Parathyroid adenoma (tissue), 2 donors: Measurements from ENCODE around the gene TBC1D20.

ENCODE experiments used
- H2AFZ ChIP-seq: fragments of 300-600 bp; sonication (generic); one replicate; pipeline ENCODE4 v1.7.0; 2017; ENCODE audit warnings: antibody characterized with exemption, mild to moderate bottlenecking
- H3K27ac ChIP-seq: fragments of 300-600 bp; sonication (generic); one replicate; pipeline ENCODE4 v1.7.0; 2017
- H3K27me3 ChIP-seq: fragments of 300-600 bp; sonication (generic); one replicate; pipeline ENCODE4 v1.7.0; 2017; ENCODE audit warnings: low read length; ENCODE audit not compliant: control insufficient read depth, insufficient read depth
- H3K36me3 ChIP-seq: fragments of 300-600 bp; sonication (generic); one replicate; pipeline ENCODE4 v1.7.0; 2017; ENCODE audit warnings: low read length; ENCODE audit not compliant: control insufficient read depth, insufficient read depth
- H3K4me1 ChIP-seq: fragments of 300-600 bp; sonication (generic); one replicate; pipeline ENCODE4 v1.7.0; 2017; ENCODE audit warnings: control low read depth
- H3K4me2 ChIP-seq: fragments of 300-600 bp; sonication (generic); one replicate; pipeline ENCODE4 v1.7.0; 2017; ENCODE audit warnings: low read length
- H3K4me3 ChIP-seq: fragments of 300-600 bp; sonication (generic); one replicate; pipeline ENCODE4 v1.7.0; 2017; ENCODE audit warnings: low read depth, low read length
- H3K79me2 ChIP-seq: fragments of 300-600 bp; sonication (generic); one replicate; pipeline ENCODE4 v1.7.0; 2017; ENCODE audit warnings: control low read depth
- H3K9ac ChIP-seq: fragments of 300-600 bp; sonication (generic); one replicate; pipeline ENCODE4 v1.7.0; 2017; ENCODE audit warnings: mild to moderate bottlenecking
- H3K9me3 ChIP-seq: fragments of 300-600 bp; sonication (generic); one replicate; pipeline ENCODE4 v1.7.0; 2017; ENCODE audit warnings: low read length; ENCODE audit not compliant: control insufficient read depth
- CTCF ChIP-seq: fragments of 300-600 bp; sonication (generic); IDR thresholded peaks from one replicate; pipeline ENCODE4 v1.7.0; 2017; ENCODE audit warnings: antibody characterized with exemption, mild to moderate bottlenecking
- donor health status: primary hyperparathyroidism.

TBC1D20 gene

GRCh38 chr20:474581-474980 lies 12.2 kb upstream of the TBC1D20 start:
- no peak overlapping the region for H3K9ac ChIP-seq
- no peaks in the 10 kb centered on the region for H3K27me3 ChIP-seq
- TF ChIP-seq CTCF, result no peak
- H3K36me3 ChIP-seq, result no peaks in the 10 kb centered on the region
- no peaks in the 10 kb centered on the region for H3K79me2 ChIP-seq
- no peak overlapping the region for H2AFZ ChIP-seq
- H3K27ac ChIP-seq, result no peak overlapping the region
- H3K4me2 ChIP-seq, result no peak overlapping the region
- H3K9me3 ChIP-seq, result no peaks in the 10 kb centered on the region
- no peak overlapping the region for H3K4me3 ChIP-seq
- H3K4me1 ChIP-seq, result no peaks in the 10 kb centered on the region

GRCh38 chr20:472889-473292 lies 10.6 kb upstream of the TBC1D20 start:
- Histone ChIP-seq H3K27ac (no peak overlapping the region), H3K27me3 (no peaks in the 10 kb centered on the region), H3K4me3 (no peak overlapping the region), H3K36me3 (no peaks in the 10 kb centered on the region), H3K4me2 (no peak overlapping the region), H2AFZ (no peak overlapping the region), H3K4me1 (no peaks in the 10 kb centered on the region), H3K9ac (no peak overlapping the region), H3K9me3 (no peaks in the 10 kb centered on the region), H3K79me2 (no peaks in the 10 kb centered on the region)
- TF ChIP-seq CTCF, result no peak

DNA sequence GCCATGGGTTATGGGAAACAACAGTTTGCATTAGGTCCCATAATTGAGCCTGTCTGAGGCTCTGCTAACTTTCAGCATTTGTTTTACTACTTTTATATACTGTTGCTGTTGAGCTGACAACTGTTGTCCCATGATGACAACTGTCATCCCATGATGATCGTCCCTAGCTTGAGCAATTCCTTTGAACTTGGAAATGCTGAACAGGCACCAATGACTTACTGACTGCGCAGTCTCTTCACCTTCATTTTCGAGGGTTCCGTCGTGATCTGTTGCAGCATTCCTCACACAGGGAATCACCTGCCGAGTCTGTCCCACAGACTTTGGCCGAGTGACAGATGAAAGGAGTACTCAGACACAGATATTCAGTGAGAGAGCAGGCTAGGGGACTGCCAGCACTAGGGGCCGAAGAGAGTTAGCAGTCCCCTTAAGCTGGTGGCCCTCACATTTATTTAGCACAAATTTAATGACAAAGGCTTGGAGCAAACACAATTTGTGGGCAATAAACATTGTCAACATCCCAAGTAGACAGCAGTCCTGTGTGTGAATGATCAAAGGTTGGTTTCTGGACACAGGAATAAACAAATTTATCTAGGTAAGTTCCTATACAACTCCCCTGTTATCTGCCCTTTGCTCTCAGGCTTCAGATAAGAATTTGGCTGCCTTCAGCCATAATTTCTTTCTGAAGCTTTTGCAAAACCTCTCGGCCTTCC lies 10.0 kb upstream of the TBC1D20 start:
- no peak overlapping the region for H3K4me2 ChIP-seq
- no peaks in the 10 kb centered on the region for H3K79me2 ChIP-seq
- no peak overlapping the region for H2AFZ ChIP-seq
- no peak overlapping the region for H3K4me3 ChIP-seq
- no peaks in the 10 kb centered on the region for H3K36me3 ChIP-seq
- no peak overlapping the region for H3K9ac ChIP-seq
- no peak for TF ChIP-seq CTCF
- H3K4me1 ChIP-seq, result no peaks in the 10 kb centered on the region
- H3K9me3 ChIP-seq, result no peaks in the 10 kb centered on the region
- H3K27me3 ChIP-seq, result no peaks in the 10 kb centered on the region
- no peak overlapping the region for H3K27ac ChIP-seq

DNA sequence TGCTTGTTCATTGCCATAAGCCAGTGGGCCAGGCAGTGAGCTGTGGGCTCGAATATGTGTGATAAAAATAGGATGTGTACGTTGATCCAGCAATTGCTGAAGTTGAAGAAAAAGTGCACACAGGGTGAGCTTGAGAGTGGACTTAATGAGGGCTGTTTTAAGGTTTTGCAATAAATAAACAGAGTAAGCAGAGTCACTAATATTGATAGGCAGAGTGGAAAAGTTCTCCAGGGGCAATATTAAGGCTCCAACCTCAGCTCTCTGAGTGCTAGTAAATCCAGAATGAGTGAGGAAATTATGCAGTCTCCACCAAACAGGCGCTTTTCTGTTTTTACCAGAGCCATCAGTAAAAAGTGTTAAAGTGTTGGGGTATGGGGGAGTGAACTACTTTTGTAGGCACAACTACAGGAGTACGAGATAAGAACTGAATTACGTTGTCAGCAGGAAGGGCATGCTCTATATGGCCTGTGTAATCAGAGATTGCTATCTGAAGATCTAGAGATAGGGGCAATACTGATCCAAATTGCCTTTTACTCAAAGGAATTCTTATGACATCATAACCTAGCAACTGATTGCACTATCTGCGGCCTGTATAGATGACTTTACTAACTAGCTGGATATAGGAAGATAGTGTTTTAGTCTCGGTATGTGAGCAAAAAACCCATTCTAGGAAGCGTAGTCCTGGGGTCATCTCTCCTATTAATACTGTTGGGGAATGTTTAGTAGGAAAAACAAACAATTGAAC lies 7.6 kb upstream of the TBC1D20 start:
- Histone ChIP-seq H3K27ac (no peak overlapping the region), H3K4me3 (no peak overlapping the region), H2AFZ (no peak overlapping the region), H3K4me1 (no peaks in the 10 kb centered on the region), H3K9ac (no peak overlapping the region), H3K4me2 (no peak overlapping the region), H3K79me2 (no peaks in the 10 kb centered on the region), H3K27me3 (no peaks in the 10 kb centered on the region), H3K36me3 (no peaks in the 10 kb centered on the region), H3K9me3 (no peaks in the 10 kb centered on the region)
- TF ChIP-seq CTCF, result no peak
